Heart right ventricle (tissue), 16 donors: ENCODE data around the gene DZIP1L. TPM values are rescaled to one million over a fixed set of nuclear protein-coding genes. Genes with fewer than 3 reads are reported as not detected.
A peak's percentile ranks its signal among the peaks of the same experiment; 100 is the strongest.

Source experiments
- ATAC-seq, 8 donors: fragments of 200-7000 bp; cut with Tn5 transposase; one replicate each; pipeline ENCODE4 v1.9.1; 2020; ENCODE audit warnings: mild to moderate bottlenecking in 8 of 8, moderate library complexity in 8 of 8, moderate number of reproducible peaks in 1 of 8
- DNase-seq, 2 donors: peaks; one replicate each; pipeline ENCODE4 v3.0.0-alpha.2; 2020
- H3K27ac ChIP-seq, 10 donors: fragments of 200-600 bp; sonication (generic) in 2 of 10; one replicate each; pipeline versions ENCODE4 v1.5.0 to v1.8.0; 2020 to 2022; ENCODE audit warnings: mild to moderate bottlenecking in 3 of 10
- H3K27me3 ChIP-seq, 7 donors: fragments of 200-600 bp; one replicate each; pipeline ENCODE4 v1.8.0; 2021 to 2022; ENCODE audit warnings: mild to moderate bottlenecking in 2 of 7
- H3K36me3 ChIP-seq, 9 donors: fragments of 200-600 bp; sonication (generic) in 1 of 9; one replicate each; pipeline versions ENCODE4 v1.5.0 to v1.8.0; 2020 to 2022; ENCODE audit warnings: mild to moderate bottlenecking in 2 of 9
- H3K4me1 ChIP-seq, 9 donors: fragments of 200-600 bp; sonication (generic) in 1 of 9; one replicate each; pipeline versions ENCODE4 v1.5.0 to v1.8.0; 2020 to 2022; ENCODE audit warnings: mild to moderate bottlenecking in 4 of 9
- H3K4me3 ChIP-seq, 10 donors: fragments of 200-600 bp; sonication (generic) in 2 of 10; one replicate each; pipeline versions ENCODE4 v1.5.0 to v1.8.0; 2020 to 2022; ENCODE audit warnings: mild to moderate bottlenecking in 7 of 10, moderate library complexity in 2 of 10
- H3K9me3 ChIP-seq, 11 donors: fragments of 200-600 bp in 10 of 11; sonication (generic) in 2 of 11; one replicate each; pipeline versions ENCODE4 v1.5.0 to v1.8.0; 2013 to 2022; ENCODE audit warnings: mild to moderate bottlenecking in 2 of 11, control low read depth in 1 of 11, moderate library complexity in 1 of 11
- CTCF ChIP-seq, 9 donors: fragments of 200-600 bp; sonication (generic) in 2 of 9; IDR thresholded peaks; one replicate each; pipeline versions ENCODE4 v1.5.0 to v1.8.0; 2021 to 2022; ENCODE audit warnings: antibody characterized with exemption in 9 of 9, mild to moderate bottlenecking in 5 of 9, moderate library complexity in 1 of 9
- WGBS, 2 donors: extraction: QIAGEN DNeasy Blood & Tissue Kit; methylation state at CpG; one replicate each; pipeline ENCODE4 v1.1.7; 2013; ENCODE audit warnings: inconsistent platforms in 1 of 2; 5-methylcytosine and 5-hydroxymethylcytosine counted together
- intact Hi-C, 10 donors: fragments of 100-400 bp; cut with DNase I; formaldehyde crosslinking; loops; one replicate each; pipeline versions ENCODE4 v1.11.1 to v1.14.2; 2022
- polyA plus RNA-seq, 2 donors: library from polyadenylated mRNA; stranded (reverse); fragments of 200-250 nt; gene quantifications; one replicate each; pipeline ENCODE4 v1.2.3, GENCODE V29; 2013
- total RNA-seq, 10 donors: library from RNA; stranded (reverse); fragmentation: NEBNext Ultra II Directional in 3 of 10; extraction: Animal tissue kit (Norgen Biotek cat#: 25700) in 3 of 10; gene quantifications; one replicate each; pipeline versions ENCODE4 v1.2.1 to v1.2.4, GENCODE V29; 2021 to 2023
- donor health status: Arrhythmogenic right ventricular cardiomyopathy.
- donor health status: ischemic (EF 13 %, LVEDD 7.1; RV severe dilation, severe dysfunction).
- donor health status: healthy with polysubstance abuse.
- donor health status: DM: no; HTN: yes; CAD: no.
- donor health status: DM: no; HTN: no; CAD: no.
- donor health status: ischemic (EF 25% LVEDD 6.9; RV normal size, moderate dysfunction).
- donor health status: ischemic (EF 25% LVEDD 5.7; RV mildly dilated, moderate dysfunction).
- donor health status: healthy.
- donor health status: DM: yes; HTN: yes; CAD: no.
- donor health status: Ischemic cardiomyopathy.
- donor health status: ischemic (EF 35%, LVEDD 5.7; RV mildly dilated, moderate dysfunction).
- donor health status: nonischemic (EF 11% LVEDD 7.7; RV severe dilation, severe dysfunction).
- donor health status: DM: yes; HTN: yes; CAD: no.
- donor health status: PGD.
- donor health status: ischemic (EF 29% LVEDD 5.4; RV normal size, mild dysfunction).
- donor health status: nonischemic (EF 23%, LVEDD 6.1; RV moderate dilation, normal function).

DZIP1L gene
- total and polyA plus RNA-seq, 12 donors, result 1.9 to 5.5 (median 3.8) TPM

GRCh38 chr3:138057384-138057783, 58.0 kb downstream of the DZIP1L start:
- peak in 5 of 8 donors; percentile 29 to 77 (median 52) for ATAC-seq

GRCh38 chr3:138054057-138054456, 61.4 kb downstream of the DZIP1L start:
- H3K4me3 ChIP-seq, result no peak overlapping the region
- ATAC-seq, result no peak
- intact Hi-C loops, result loop anchor here in 4 of 10 donors (5.0 to 10.0 kb wide), 3 partner anchors 82 to 949 kb away; no protein-coding TSS in a partner anchor

More at GRCh38 chr3:138057384-138057783, 58.0 kb downstream of the DZIP1L start:
- Histone ChIP-seq H3K9me3 (no peaks in the 10 kb centered on the region), H3K27ac (peak overlapping the region in 5 of 10 donors; percentile 9 to 69 (median 54)), H3K4me1 (peaks cover 0 to 24% (median 3%) of the 10 kb centered on the region in 9 donors), H3K36me3 (peaks cover 0 to 23% (median under 1%) of the 10 kb centered on the region in 9 donors), H3K4me3 (no peak overlapping the region), H3K27me3 (no peaks in the 10 kb centered on the region)
- no peak for DNase-seq
- WGBS, 2 donors, result 56 to 68% methylated on average over 3 of the region's 3 CpGs
- no peak for TF ChIP-seq CTCF (IDR thresholded peaks at IDR 0.05)
- intact Hi-C loops, result loop anchor here in 1 of 10 donors (10.0 kb wide), 1 partner anchor 953 kb away; no protein-coding TSS in a partner anchor

GRCh38 chr3:138051947-138052802, 63.2 kb downstream of the DZIP1L start:
- Histone ChIP-seq H3K27me3 (no peaks in the 10 kb centered on the region), H3K9me3 (no peaks in the 10 kb centered on the region), H3K4me3 (no peak overlapping the region), H3K4me1 (peaks cover 0 to 26% (median 0%) of the 10 kb centered on the region in 9 donors), H3K36me3 (peaks cover 0 to 9% (median 0%) of the 10 kb centered on the region in 9 donors), H3K27ac (no peak overlapping the region)
- 50 to 51% methylated on average over 8 of the region's 8 CpGs for WGBS, 2 donors
- intact Hi-C loops, result loop anchor here in 4 of 10 donors (5.0 to 10.0 kb wide), 3 partner anchors 80 to 947 kb away; no protein-coding TSS in a partner anchor
- peak in 7 of 8 donors; percentile 70 to 76 (median 73) for ATAC-seq
- peak; percentile 24 to 48 for DNase-seq
- TF ChIP-seq CTCF (IDR thresholded peaks at IDR 0.05), result peak; percentile 32 to 69 (median 60)

More at GRCh38 chr3:138054057-138054456, 61.4 kb downstream of the DZIP1L start:
- 94 to 96% methylated on average over 1 of the region's 1 CpG for WGBS, 2 donors
- no peak for TF ChIP-seq CTCF (IDR thresholded peaks at IDR 0.05)
- Histone ChIP-seq H3K9me3 (no peaks in the 10 kb centered on the region), H3K27me3 (no peaks in the 10 kb centered on the region), H3K27ac (no peak overlapping the region), H3K4me1 (peaks cover 0 to 17% (median 0%) of the 10 kb centered on the region in 9 donors), H3K36me3 (peaks cover 0 to 9% (median 0%) of the 10 kb centered on the region in 9 donors)
- no peak for DNase-seq

- DNase-seq, result no peak
- peak overlapping the region in 3 of 10 donors; percentile 19 to 43 (median 26) for H3K27ac ChIP-seq
- no peaks in the 10 kb centered on the region for H3K9me3 ChIP-seq
- TF ChIP-seq CTCF (IDR thresholded peaks at IDR 0.05), result peak in 3 of 9 donors; percentile 8 to 10 (median 9)
- 84 to 88% methylated on average over 9 of the region's 9 CpGs for WGBS, 2 donors
- no peak overlapping the region for H3K4me3 ChIP-seq
- intact Hi-C loops, result no loop called here
- H3K27me3 ChIP-seq, result no peaks in the 10 kb centered on the region
- peaks cover 0 to 30% (median 0%) of the 10 kb centered on the region in 9 donors for H3K4me1 ChIP-seq
- peak in 6 of 8 donors; percentile 11 to 64 (median 52) for ATAC-seq
- peaks cover 0 to 8% (median 0%) of the 10 kb centered on the region in 9 donors for H3K36me3 ChIP-seq
Measured at GRCh38 chr3:138049157-138049919, 66.1 kb downstream of the DZIP1L start.
